Measurements from ENCODE around the gene APBB2.
A peak's percentile ranks its signal among the peaks of the same experiment; 100 is the strongest.

APBB2 gene

GRCh38 chr4:41197996-41198395 lies 16.3 kb downstream of the APBB2 start:
- peaks cover 19% of the 10 kb centered on the region; the same call in 1 of the 2 replicates for H4K20me1 ChIP-seq
- no peaks in the 10 kb centered on the region for H3K36me3 ChIP-seq
- no peaks in the 10 kb centered on the region for H3K27me3 ChIP-seq
- no peak overlapping the region for H3K4me2 ChIP-seq
- no peak for TF ChIP-seq Cebpa-rat (IDR thresholded peaks at IDR 0.05)
- H3K9ac ChIP-seq, result no peak overlapping the region
- peaks cover 20% of the 10 kb centered on the region for H3K4me1 ChIP-seq
- no peak overlapping the region for H3K27ac ChIP-seq
- H3K4me3 ChIP-seq, result no peak overlapping the region
- peaks cover 9% of the 10 kb centered on the region for H3K9me3 ChIP-seq

GRCh38 chr4:41197495-41197894 lies 16.8 kb downstream of the APBB2 start:
- peaks cover 20% of the 10 kb centered on the region for H3K4me1 ChIP-seq
- H3K9ac ChIP-seq, result no peak overlapping the region
- no peaks in the 10 kb centered on the region for H3K36me3 ChIP-seq
- peak overlapping the region; percentile 35 for H3K4me2 ChIP-seq
- no peaks in the 10 kb centered on the region for H3K27me3 ChIP-seq
- peaks cover 9% of the 10 kb centered on the region for H3K9me3 ChIP-seq
- peaks cover 19% of the 10 kb centered on the region; the same call in 1 of the 2 replicates for H4K20me1 ChIP-seq
- no peak for TF ChIP-seq Cebpa-rat (IDR thresholded peaks at IDR 0.05)
- no peak overlapping the region for H3K27ac ChIP-seq
- H3K4me3 ChIP-seq, result no peak overlapping the region

GRCh38 chr4:41196633-41197332 lies 17.6 kb downstream of the APBB2 start:
- H3K4me2 ChIP-seq, result peak overlapping the region; percentile 35
- no peak overlapping the region for H3K9ac ChIP-seq
- H3K9me3 ChIP-seq, result peaks cover 14% of the 10 kb centered on the region
- H3K27ac ChIP-seq, result 0 out of 2 replicates have a peak overlapping the region, but pooled peaks have one; percentile 2
- H3K4me3 ChIP-seq, result no peak overlapping the region
- H3K27me3 ChIP-seq, result no peaks in the 10 kb centered on the region
- peaks cover 20% of the 10 kb centered on the region for H3K4me1 ChIP-seq
- H4K20me1 ChIP-seq, result peaks cover 12% of the 10 kb centered on the region; the same call in 1 of the 2 replicates
- no peaks in the 10 kb centered on the region for H3K36me3 ChIP-seq
- TF ChIP-seq Cebpa-rat (IDR thresholded peaks at IDR 0.05), result no peak

- peaks cover 16% of the 10 kb centered on the region for H3K9me3 ChIP-seq
- no peak overlapping the region for H3K4me2 ChIP-seq
- H3K9ac ChIP-seq, result no peak overlapping the region
Observed at GRCh38 chr4:41192136-41192535, 22.2 kb downstream of the APBB2 start.

GRCh38 chr4:41189666-41190065 lies 24.7 kb downstream of the APBB2 start:
- H3K36me3 ChIP-seq, result peaks cover under 1% of the 10 kb centered on the region
- TF ChIP-seq Cebpa-rat (IDR thresholded peaks at IDR 0.05), result no peak
- no peak overlapping the region for H3K4me2 ChIP-seq
- no peak overlapping the region for H3K9ac ChIP-seq
- H3K9me3 ChIP-seq, result peaks cover 11% of the 10 kb centered on the region
- H3K4me3 ChIP-seq, result no peak overlapping the region
- no peaks in the 10 kb centered on the region for H3K27me3 ChIP-seq
- no peaks in the 10 kb centered on the region for H4K20me1 ChIP-seq
- peaks cover 10% of the 10 kb centered on the region for H3K4me1 ChIP-seq
- no peak overlapping the region for H3K27ac ChIP-seq

More at GRCh38 chr4:41192136-41192535, 22.2 kb downstream of the APBB2 start:
- H3K36me3 ChIP-seq, result no peaks in the 10 kb centered on the region
- peaks cover 20% of the 10 kb centered on the region for H3K4me1 ChIP-seq
- no peak overlapping the region for H3K27ac ChIP-seq
- H3K4me3 ChIP-seq, result no peak overlapping the region
- no peaks in the 10 kb centered on the region for H4K20me1 ChIP-seq
- TF ChIP-seq Cebpa-rat (IDR thresholded peaks at IDR 0.05), result no peak
- H3K27me3 ChIP-seq, result no peaks in the 10 kb centered on the region

- no peak overlapping the region for H3K4me2 ChIP-seq
- H3K27me3 ChIP-seq, result no peaks in the 10 kb centered on the region
- H3K9ac ChIP-seq, result no peak overlapping the region
- peaks cover 10% of the 10 kb centered on the region for H3K4me1 ChIP-seq
- TF ChIP-seq Cebpa-rat (IDR thresholded peaks at IDR 0.05), result no peak
- no peaks in the 10 kb centered on the region for H4K20me1 ChIP-seq
- no peak overlapping the region for H3K27ac ChIP-seq
- peaks cover 17% of the 10 kb centered on the region for H3K9me3 ChIP-seq
- peaks cover 6% of the 10 kb centered on the region for H3K36me3 ChIP-seq
- no peak overlapping the region for H3K4me3 ChIP-seq
Observed at GRCh38 chr4:41189076-41189475, 25.3 kb downstream of the APBB2 start.

DNA sequence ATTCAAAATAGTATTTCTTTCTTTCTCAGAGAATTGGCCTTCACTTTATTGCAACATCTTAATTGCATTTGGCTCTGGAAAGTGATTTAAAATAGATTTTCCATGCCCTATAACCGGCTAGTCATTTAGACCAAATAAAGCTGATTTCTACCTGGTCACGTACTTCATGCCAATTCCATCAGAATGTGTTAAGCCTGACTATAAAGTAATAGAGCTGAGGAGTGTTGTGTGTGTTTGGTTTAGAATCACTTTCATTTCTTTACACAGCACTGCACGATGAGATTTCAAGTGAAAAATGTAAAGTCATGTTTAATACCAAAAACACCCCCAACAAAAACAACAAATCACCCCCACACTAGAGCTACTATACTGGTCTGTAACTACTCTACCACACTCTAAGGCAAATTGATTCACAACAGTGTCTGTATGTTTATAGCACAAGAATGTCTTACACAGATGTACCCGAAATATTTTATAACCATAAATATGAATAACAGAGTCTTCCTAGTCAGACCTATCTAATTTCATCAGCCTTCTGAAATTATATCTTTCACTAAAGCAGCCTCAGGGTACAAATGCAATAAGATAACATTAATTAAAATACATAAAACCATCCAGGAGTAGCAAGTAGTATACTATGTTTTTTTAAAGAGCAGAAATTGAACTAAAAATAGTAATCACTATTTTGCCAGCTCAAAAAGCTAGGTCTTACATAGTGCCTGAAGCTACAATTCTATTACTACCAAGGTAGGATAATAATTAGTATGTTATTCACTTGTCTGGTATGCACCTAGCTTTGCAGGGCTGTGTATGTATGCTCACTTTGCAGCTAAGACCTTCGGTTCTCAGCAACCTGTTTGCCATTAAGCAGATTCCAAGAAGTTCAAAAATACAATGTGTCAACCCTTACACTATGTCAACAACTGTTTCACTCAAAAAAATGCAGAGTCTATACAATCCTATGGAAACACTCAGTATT lies 28.4 kb downstream of the APBB2 start:
- Histone ChIP-seq H3K4me1 (peaks cover 10% of the 10 kb centered on the region), H4K20me1 (no peaks in the 10 kb centered on the region), H3K9ac (no peak overlapping the region), H3K27me3 (no peaks in the 10 kb centered on the region), H3K27ac (no peak overlapping the region), H3K4me2 (no peak overlapping the region), H3K9me3 (peaks cover 38% of the 10 kb centered on the region), H3K4me3 (no peak overlapping the region), H3K36me3 (peaks cover 8% of the 10 kb centered on the region)
- no peak for TF ChIP-seq Cebpa-rat (IDR thresholded peaks at IDR 0.05)

DNA sequence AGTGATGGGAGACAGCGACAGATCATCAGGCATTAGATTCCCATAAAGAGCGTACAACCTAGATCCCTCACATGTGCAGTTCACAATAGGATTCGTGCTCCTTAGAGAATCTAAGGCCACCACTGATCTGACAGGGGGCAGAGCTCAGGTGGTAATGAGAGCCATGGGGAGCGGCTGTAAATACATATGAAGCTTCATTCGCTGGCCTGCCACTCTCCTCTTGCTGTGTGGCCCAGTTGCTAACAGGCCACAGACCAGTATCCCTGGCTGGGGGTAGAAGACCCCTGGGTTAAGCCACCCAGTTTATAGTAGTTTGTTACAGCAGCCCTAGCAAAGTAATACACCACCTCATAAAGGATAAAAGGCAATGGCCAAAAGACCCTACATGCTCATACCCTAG lies 30.3 kb downstream of the APBB2 start:
- no peak overlapping the region for H3K4me3 ChIP-seq
- H3K9me3 ChIP-seq, result peaks cover 38% of the 10 kb centered on the region
- no peak overlapping the region for H3K27ac ChIP-seq
- peaks cover 8% of the 10 kb centered on the region for H3K36me3 ChIP-seq
- H3K4me1 ChIP-seq, result peaks cover under 1% of the 10 kb centered on the region; the same call in 1 of the 2 replicates
- no peak overlapping the region for H3K9ac ChIP-seq
- H3K4me2 ChIP-seq, result no peak overlapping the region
- TF ChIP-seq Cebpa-rat (IDR thresholded peaks at IDR 0.05), result no peak
- no peaks in the 10 kb centered on the region for H4K20me1 ChIP-seq
- no peaks in the 10 kb centered on the region for H3K27me3 ChIP-seq

GRCh38 chr4:41183021-41183553 lies 31.3 kb downstream of the APBB2 start:
- Histone ChIP-seq H3K9ac (no peak overlapping the region), H3K27ac (no peak overlapping the region), H3K4me2 (no peak overlapping the region), H3K4me3 (no peak overlapping the region), H3K9me3 (peaks cover 38% of the 10 kb centered on the region), H3K27me3 (no peaks in the 10 kb centered on the region), H3K4me1 (no peaks in the 10 kb centered on the region), H4K20me1 (no peaks in the 10 kb centered on the region), H3K36me3 (peaks cover 8% of the 10 kb centered on the region)
- TF ChIP-seq Cebpa-rat (IDR thresholded peaks at IDR 0.05), result no peak
